HG03460 (cell line): ENCODE results near the gene FAM174B.

ENCODE experiments used
- ATAC-seq: cut with Tn5 transposase; IDR thresholded peaks from one replicate; pipeline ENCODE4 v1.9.1; 2021; ENCODE audit not compliant: unreplicated experiment

The FAM174B gene

GRCh38 chr15:92665100-92665555 is 9.6 kb upstream of the FAM174B start:
- no peak for ATAC-seq

- ATAC-seq: no peak
Observed at GRCh38 chr15:92664178-92664900, 8.8 kb upstream of the FAM174B start.

GRCh38 chr15:92663250-92663951 is 7.8 kb upstream of the FAM174B start:
- ATAC-seq: no peak

- ATAC-seq: no peak
Observed at GRCh38 chr15:92662762-92663161, 7.2 kb upstream of the FAM174B start.

GRCh38 chr15:92661956-92662355 is 6.4 kb upstream of the FAM174B start:
- no peak for ATAC-seq

GRCh38 chr15:92661069-92661468 is 5.5 kb upstream of the FAM174B start:
- no peak for ATAC-seq

GRCh38 chr15:92657486-92657885 is 1.9 kb upstream of the FAM174B start:
- ATAC-seq: no peak

- no peak for ATAC-seq
Observed at GRCh38 chr15:92656089-92656488, 514 bp upstream of the FAM174B start.

- no peak for ATAC-seq
Observed at GRCh38 chr15:92654662-92655061, 913 bp downstream of the FAM174B start.

GRCh38 chr15:92653836-92654539 is 1.6 kb downstream of the FAM174B start:
- no peak for ATAC-seq

- ATAC-seq: no peak
Observed at GRCh38 chr15:92653366-92653765, 2.2 kb downstream of the FAM174B start.

GRCh38 chr15:92652576-92652966 is 3.0 kb downstream of the FAM174B start:
- no peak for ATAC-seq

- ATAC-seq: no peak
Observed at GRCh38 chr15:92651877-92652575, 3.5 kb downstream of the FAM174B start.

GRCh38 chr15:92650966-92651365 is 4.6 kb downstream of the FAM174B start:
- no peak for ATAC-seq

- no peak for ATAC-seq
Observed at GRCh38 chr15:92650256-92650655, 5.3 kb downstream of the FAM174B start.

- no peak for ATAC-seq
Observed at GRCh38 chr15:92648190-92648875, 7.2 kb downstream of the FAM174B start.

GRCh38 chr15:92647467-92648163 is 8.0 kb downstream of the FAM174B start:
- no peak for ATAC-seq

GRCh38 chr15:92646216-92646615 is 9.4 kb downstream of the FAM174B start:
- no peak for ATAC-seq

GRCh38 chr15:92645731-92646130 is 9.8 kb downstream of the FAM174B start:
- ATAC-seq: no peak

GRCh38 chr15:92645051-92645631 is 10.4 kb downstream of the FAM174B start:
- no peak for ATAC-seq
